GM10248 (cell line): Measurements from ENCODE around the gene NTNG1.

Experiments used
- CTCF ChIA-PET: fragments of 300-600 bp; sonication (Branson Sonifier 250); formaldehyde crosslinking; extraction: SDS; loops from one replicate; lab custom pipeline; 2021; ENCODE audit warnings: antibody characterized with exemption; lab: Yijun Ruan, JAX
- POLR2A ChIA-PET: fragments of 350-650 bp; sonication (Branson Sonifier 250); formaldehyde crosslinking; extraction: SDS; loops from one replicate; lab custom pipeline; 2020; ENCODE audit warnings: antibody characterized with exemption; lab: Yijun Ruan, JAX
- DNase-seq: peaks from one replicate; pipeline ENCODE4 v3.0.0; 2012; ENCODE audit errors: extremely low spot score
- CTCF ChIP-seq: IDR thresholded peaks from 2 replicates; pipeline ENCODE4 v1.5.1; 2012; ENCODE audit warnings: mild to moderate bottlenecking, low read depth; ENCODE audit errors: extremely low read depth, missing control alignments, control extremely low read depth

The NTNG1 gene

GRCh38 chr1:107294686-107295085 is 153.8 kb downstream of the NTNG1 start:
- POLR2A ChIA-PET, result no interaction called here
- no peak for DNase-seq
- CTCF ChIA-PET, result interaction anchor here (2.6 kb wide), 1 partner anchor 12 kb away, joined by 9 read pairs; no protein-coding TSS in a partner anchor
- no peak for TF ChIP-seq CTCF

- CTCF ChIA-PET, result no interaction called here
- POLR2A ChIA-PET, result no interaction called here
- no peak for DNase-seq
- TF ChIP-seq CTCF, result no peak
Measured at GRCh38 chr1:107297681-107298080, 156.8 kb downstream of the NTNG1 start.

- CTCF ChIA-PET, result no interaction called here
- no peak for TF ChIP-seq CTCF
- DNase-seq, result no peak
- POLR2A ChIA-PET, result no interaction called here
Measured at GRCh38 chr1:107298526-107298925, 157.7 kb downstream of the NTNG1 start.

- ChIA-PET CTCF (no interaction called here), POLR2A (no interaction called here)
- no peak for DNase-seq
- no peak for TF ChIP-seq CTCF
Measured at GRCh38 chr1:107299521-107299920, 158.7 kb downstream of the NTNG1 start.

- POLR2A ChIA-PET, result no interaction called here
- peak; percentile 4 for DNase-seq
- TF ChIP-seq CTCF, result no peak
- CTCF ChIA-PET, result interaction anchor here (1.4 to 1.9 kb wide), 2 partner anchors 10 to 13 kb away, joined by 4 to 7 read pairs; no protein-coding TSS in a partner anchor
Measured at GRCh38 chr1:107309962-107310361, 169.1 kb downstream of the NTNG1 start.

GRCh38 chr1:107315652-107316051 is 174.8 kb downstream of the NTNG1 start:
- TF ChIP-seq CTCF, result no peak
- CTCF ChIA-PET, result interaction anchor here (1.0 to 4.6 kb wide), 2 partner anchors 10 to 12 kb away, joined by 3 to 24 read pairs; no protein-coding TSS in a partner anchor
- POLR2A ChIA-PET, result no interaction called here
- no peak for DNase-seq
